Activated T-helper 1 cell treated with anti-CD3 and anti-CD28 coated beads, Interleukin-12 subunit alpha, Interleukin-12 subunit beta, Interleukin-2, Interleukin-4 antibody, amounts not matched to agents 30 ng/mL and 10 ng/mL and 1 ng/mL, durations not matched to agents 14 hours and 24 hours and 36 hours (primary cell): ENCODE measurements around the gene UBA1. TPM values are rescaled to one million over a fixed set of nuclear protein-coding genes. Genes with fewer than 3 reads are reported as not detected.

Experiments used
- DNase-seq: peaks from one replicate; pipeline ENCODE4 v3.0.0; 2021; ENCODE audit warnings: low spot score
- H3K27ac Mint-ChIP-seq: one replicate; pipeline ENCODE4 v1.8.0; 2021; ENCODE audit warnings: mild to moderate bottlenecking, mixed read lengths
- H3K27me3 Mint-ChIP-seq: one replicate; pipeline ENCODE4 v1.8.0; 2022; ENCODE audit warnings: mild to moderate bottlenecking, moderate library complexity, mixed read lengths; ENCODE audit not compliant: insufficient read depth
- H3K36me3 Mint-ChIP-seq: one replicate; pipeline ENCODE4 v1.8.0; 2021; ENCODE audit warnings: low read depth, mixed read lengths
- H3K4me1 Mint-ChIP-seq: one replicate; pipeline ENCODE4 v1.8.0; 2021; ENCODE audit warnings: low read depth, mixed read lengths
- H3K4me3 Mint-ChIP-seq: one replicate; pipeline ENCODE4 v1.8.0; 2021; ENCODE audit warnings: mild to moderate bottlenecking, moderate library complexity, mixed read lengths
- H3K9me3 Mint-ChIP-seq: one replicate; pipeline ENCODE4 v1.8.0; 2021; ENCODE audit warnings: mixed read lengths
- intact Hi-C: fragments of 100-400 bp; cut with micrococcal nuclease; formaldehyde crosslinking; loops from one replicate; pipeline ENCODE4 v1.15.1; 2024
- total RNA-seq: library from RNA; stranded (reverse); gene quantifications from 2 replicates; pipeline ENCODE4 v1.2.3, GENCODE V29; 2022

UBA1 gene
- total RNA-seq, 1 donor from 2014 or later: 221 TPM

DNA sequence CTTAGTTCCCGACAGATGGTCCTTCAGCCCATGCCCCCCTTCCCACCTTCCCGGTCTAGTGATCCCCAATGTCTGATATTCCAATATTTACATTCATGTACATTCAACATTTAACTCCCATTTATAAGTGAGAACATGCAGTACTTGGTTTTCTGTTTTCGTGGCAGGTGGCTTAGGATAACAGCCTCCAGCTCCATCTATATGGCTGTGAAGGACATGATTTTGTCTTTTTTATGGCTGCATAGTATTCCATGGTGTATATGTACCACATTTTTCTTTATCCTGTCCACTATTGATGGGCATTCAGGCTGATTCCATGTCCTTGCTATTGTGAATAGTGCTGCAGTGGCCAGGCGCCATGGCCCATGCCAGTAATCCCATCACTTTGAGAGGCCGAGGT, 34.8 kb upstream of the UBA1 start:
- H3K36me3 Mint-ChIP-seq: peaks cover 15% of the 10 kb centered on the region
- H3K4me1 Mint-ChIP-seq: no peaks in the 10 kb centered on the region
- no peak for DNase-seq
- no peak overlapping the region for H3K27ac Mint-ChIP-seq
- no peak overlapping the region for H3K4me3 Mint-ChIP-seq
- H3K9me3 Mint-ChIP-seq: no peaks in the 10 kb centered on the region
- intact Hi-C loops: no loop called here
- H3K27me3 Mint-ChIP-seq: no peaks in the 10 kb centered on the region

DNA sequence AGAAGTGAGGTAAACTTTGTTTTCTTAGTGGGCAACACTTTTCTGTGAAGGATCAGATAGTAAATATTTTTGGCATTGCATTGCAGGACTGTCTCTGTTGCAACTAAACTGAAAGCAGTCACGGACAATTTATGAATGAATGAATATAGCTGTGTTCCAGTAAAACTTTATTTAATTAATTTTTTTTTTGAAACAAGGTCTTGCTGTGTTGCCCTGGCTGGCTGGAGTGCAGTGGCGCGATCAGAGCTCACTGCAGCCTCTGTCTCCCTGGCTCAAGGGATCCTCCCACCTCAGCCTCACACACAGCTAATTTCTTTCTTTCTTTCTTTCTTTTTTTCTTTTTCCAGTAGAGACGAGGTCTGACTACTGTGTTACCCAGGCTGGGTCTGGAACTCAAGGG, 32.8 kb upstream of the UBA1 start:
- intact Hi-C loops: no loop called here
- H3K27ac Mint-ChIP-seq: no peak overlapping the region
- no peaks in the 10 kb centered on the region for H3K27me3 Mint-ChIP-seq
- no peak overlapping the region for H3K4me3 Mint-ChIP-seq
- H3K9me3 Mint-ChIP-seq: no peaks in the 10 kb centered on the region
- no peaks in the 10 kb centered on the region for H3K4me1 Mint-ChIP-seq
- peaks cover 20% of the 10 kb centered on the region for H3K36me3 Mint-ChIP-seq
- no peak for DNase-seq

DNA sequence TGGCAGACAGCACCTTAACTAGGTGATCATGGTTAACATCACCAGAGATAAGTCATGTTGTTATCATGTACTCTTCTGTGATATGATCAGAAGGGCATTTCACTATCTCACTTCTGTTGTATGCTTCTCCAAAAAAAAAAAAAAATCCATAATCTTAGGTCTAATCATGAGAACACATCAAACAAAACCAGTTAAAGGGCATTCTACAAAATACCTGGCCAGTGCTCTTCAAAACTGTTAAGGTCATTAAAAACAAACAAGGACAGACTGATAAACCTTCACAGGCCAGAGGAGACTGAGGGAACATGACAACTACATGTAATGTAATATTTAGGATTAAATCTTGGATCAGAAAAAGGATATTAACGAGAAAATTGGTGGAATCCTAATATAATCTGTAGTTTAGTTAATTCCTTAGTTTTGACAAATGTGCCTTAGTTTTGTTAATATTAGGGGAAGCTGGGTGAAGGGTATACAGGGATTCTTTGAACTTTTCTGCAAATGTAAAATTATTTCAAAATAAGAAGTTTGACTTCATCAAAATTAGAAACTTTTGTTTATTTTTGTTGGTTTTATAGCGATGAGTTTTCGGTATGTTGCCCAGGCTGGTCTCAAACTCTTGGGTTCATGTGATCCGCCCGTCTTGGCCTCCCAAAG, 30.6 kb upstream of the UBA1 start:
- DNase-seq: no peak
- Mint-ChIP-seq H3K4me3 (no peak overlapping the region), H3K4me1 (no peaks in the 10 kb centered on the region), H3K27ac (no peak overlapping the region), H3K27me3 (no peaks in the 10 kb centered on the region), H3K36me3 (peaks cover 10% of the 10 kb centered on the region), H3K9me3 (no peaks in the 10 kb centered on the region)
- intact Hi-C loops: no loop called here

DNA sequence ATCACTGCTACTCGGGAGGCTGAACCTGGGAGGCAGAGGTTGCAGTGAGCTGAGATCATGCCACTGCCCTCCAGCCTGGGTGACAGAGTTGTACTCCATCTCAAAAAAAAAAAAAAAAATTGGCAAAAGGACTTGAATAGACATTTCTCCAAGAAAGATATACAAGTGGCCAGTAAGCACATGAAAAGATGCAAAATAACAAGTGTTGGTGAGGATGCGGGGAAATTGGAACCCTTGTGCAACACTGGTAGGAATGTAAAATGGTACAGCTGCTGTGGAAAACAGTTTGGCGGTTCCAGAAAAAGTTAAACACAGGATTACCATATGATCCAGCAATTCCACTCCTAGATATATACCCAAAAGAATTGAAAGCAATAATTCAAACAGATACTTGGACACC, 29.2 kb upstream of the UBA1 start:
- H3K4me3 Mint-ChIP-seq: no peak overlapping the region

DNA sequence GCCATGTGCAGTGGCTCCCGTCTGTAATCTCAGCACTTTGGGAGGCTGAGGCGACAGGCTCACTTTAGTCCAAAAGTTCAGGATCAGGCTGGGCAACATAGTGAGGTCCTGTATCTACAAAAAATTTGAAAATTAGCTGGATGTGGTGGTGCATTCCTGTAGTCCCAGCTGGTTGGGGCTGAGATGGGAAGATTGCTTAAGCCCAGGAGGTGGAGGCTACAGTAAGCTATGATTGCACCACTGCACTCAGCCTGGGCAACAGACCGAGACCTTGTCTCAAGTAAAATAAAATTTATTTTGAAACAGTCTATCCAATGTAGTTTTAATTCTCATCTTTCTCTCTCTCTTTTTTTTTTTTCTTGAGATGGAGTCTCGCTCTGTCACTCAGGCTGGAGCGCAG, 27.5 kb upstream of the UBA1 start:
- H3K4me3 Mint-ChIP-seq: no peak overlapping the region
- H3K4me1 Mint-ChIP-seq: no peaks in the 10 kb centered on the region
- peaks cover 14% of the 10 kb centered on the region for H3K36me3 Mint-ChIP-seq
- no peaks in the 10 kb centered on the region for H3K27me3 Mint-ChIP-seq
- intact Hi-C loops: no loop called here
- no peaks in the 10 kb centered on the region for H3K9me3 Mint-ChIP-seq
- no peak overlapping the region for H3K27ac Mint-ChIP-seq
- no peak for DNase-seq

More for the DNA sequence above, 29.2 kb upstream of the UBA1 start:
- H3K27ac Mint-ChIP-seq: no peak overlapping the region
- H3K36me3 Mint-ChIP-seq: peaks cover 12% of the 10 kb centered on the region
- no peak for DNase-seq
- H3K4me1 Mint-ChIP-seq: no peaks in the 10 kb centered on the region
- no peaks in the 10 kb centered on the region for H3K9me3 Mint-ChIP-seq
- intact Hi-C loops: no loop called here
- no peaks in the 10 kb centered on the region for H3K27me3 Mint-ChIP-seq

DNA sequence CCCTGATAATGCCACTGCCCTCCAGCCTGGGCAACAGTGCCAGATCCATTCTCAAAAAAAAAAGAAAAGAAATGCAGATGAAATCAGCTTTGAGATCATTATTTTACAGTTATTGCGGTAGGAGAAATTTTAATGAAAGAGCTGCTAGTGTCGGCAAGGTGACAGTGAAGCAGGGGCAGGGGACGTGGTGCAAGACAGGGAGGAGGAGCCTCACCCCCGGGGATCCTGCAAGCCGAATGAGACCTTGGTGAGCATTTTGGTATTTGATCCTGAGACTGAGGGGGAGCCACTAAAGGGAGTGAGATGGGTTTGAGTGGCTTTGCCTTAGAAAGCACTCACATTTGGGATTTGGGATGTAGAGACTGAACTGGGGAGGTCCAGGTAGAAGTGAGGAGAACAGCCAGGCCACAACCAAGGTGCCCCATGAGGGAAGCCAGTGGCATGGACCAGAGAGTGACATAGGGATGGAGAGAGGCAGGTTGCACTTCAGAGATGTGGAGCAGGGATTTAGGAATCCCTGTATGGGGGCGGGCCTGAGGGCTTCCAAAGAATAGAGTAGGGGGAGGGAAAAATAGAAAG, 25.0 kb upstream of the UBA1 start:
- no peaks in the 10 kb centered on the region for H3K27me3 Mint-ChIP-seq
- no peaks in the 10 kb centered on the region for H3K9me3 Mint-ChIP-seq
- H3K27ac Mint-ChIP-seq: no peak overlapping the region
- DNase-seq: no peak
- no peak overlapping the region for H3K4me3 Mint-ChIP-seq
- H3K36me3 Mint-ChIP-seq: peaks cover 18% of the 10 kb centered on the region
- no peaks in the 10 kb centered on the region for H3K4me1 Mint-ChIP-seq
- intact Hi-C loops: no loop called here

DNA sequence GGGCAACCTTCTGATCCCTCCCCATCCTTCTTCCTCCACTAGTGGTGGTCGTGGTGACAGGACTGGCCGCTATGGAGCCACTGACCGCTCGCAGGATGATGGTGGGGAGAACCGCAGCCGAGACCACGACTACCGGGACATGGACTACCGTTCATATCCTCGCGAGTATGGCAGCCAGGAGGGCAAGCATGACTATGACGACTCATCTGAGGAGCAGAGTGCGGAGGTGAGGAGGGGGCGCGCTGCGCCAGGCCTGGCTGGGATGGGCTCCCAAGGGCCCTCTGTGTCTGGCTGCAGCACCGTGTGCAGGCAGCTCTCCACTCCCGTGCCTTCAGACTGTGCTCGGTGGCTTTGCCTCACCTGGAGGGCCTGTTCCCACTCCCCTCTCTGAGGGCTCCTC, 24.4 kb upstream of the UBA1 start:
- Mint-ChIP-seq H3K4me1 (no peaks in the 10 kb centered on the region), H3K27me3 (no peaks in the 10 kb centered on the region), H3K4me3 (no peak overlapping the region), H3K27ac (no peak overlapping the region), H3K9me3 (no peaks in the 10 kb centered on the region), H3K36me3 (peaks cover 18% of the 10 kb centered on the region)
- DNase-seq: no peak
- intact Hi-C loops: no loop called here

DNA sequence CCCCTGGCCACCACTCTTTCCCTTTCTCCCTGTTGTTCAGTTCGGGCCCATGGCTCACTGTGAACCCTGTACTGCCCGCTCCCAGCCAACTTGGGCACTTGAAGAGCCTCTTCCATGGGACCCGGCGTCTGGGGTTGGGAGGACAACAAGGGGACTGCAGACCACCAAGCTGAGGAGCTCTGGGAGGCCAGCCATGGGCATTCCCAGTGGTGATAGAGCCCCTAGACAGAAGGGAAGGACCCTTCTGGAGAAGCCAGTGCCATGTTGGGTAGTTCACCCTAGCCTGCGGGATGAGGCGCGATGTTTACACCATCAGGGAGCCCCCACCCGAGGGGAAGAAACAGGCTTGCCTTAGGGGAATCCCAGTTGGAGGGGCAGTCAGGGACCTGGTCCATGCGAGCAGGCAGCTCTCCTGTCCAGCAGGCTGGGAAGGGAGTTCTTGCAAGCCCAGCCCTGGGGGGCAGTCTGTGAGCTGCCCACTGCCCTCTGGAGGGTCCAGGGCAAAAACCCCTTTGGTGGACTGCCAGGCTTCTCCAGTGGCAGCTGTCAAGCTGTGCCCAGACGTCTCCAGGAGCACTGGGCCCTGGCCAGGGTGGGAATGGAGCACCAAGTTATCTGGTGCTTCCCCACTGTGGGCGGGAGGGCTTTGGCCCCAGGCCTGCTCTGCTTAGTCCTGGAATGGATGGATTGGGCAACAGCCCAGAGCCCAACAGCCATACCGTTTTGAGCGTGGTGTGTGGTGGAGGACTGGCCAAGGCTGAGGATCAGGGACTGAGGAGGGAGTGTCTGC, 23.7 kb upstream of the UBA1 start:
- intact Hi-C loops: no loop called here
- Mint-ChIP-seq H3K4me1 (no peaks in the 10 kb centered on the region), H3K36me3 (peaks cover 16% of the 10 kb centered on the region), H3K4me3 (no peak overlapping the region), H3K27me3 (no peaks in the 10 kb centered on the region), H3K9me3 (no peaks in the 10 kb centered on the region), H3K27ac (no peak overlapping the region)
- DNase-seq: no peak

DNA sequence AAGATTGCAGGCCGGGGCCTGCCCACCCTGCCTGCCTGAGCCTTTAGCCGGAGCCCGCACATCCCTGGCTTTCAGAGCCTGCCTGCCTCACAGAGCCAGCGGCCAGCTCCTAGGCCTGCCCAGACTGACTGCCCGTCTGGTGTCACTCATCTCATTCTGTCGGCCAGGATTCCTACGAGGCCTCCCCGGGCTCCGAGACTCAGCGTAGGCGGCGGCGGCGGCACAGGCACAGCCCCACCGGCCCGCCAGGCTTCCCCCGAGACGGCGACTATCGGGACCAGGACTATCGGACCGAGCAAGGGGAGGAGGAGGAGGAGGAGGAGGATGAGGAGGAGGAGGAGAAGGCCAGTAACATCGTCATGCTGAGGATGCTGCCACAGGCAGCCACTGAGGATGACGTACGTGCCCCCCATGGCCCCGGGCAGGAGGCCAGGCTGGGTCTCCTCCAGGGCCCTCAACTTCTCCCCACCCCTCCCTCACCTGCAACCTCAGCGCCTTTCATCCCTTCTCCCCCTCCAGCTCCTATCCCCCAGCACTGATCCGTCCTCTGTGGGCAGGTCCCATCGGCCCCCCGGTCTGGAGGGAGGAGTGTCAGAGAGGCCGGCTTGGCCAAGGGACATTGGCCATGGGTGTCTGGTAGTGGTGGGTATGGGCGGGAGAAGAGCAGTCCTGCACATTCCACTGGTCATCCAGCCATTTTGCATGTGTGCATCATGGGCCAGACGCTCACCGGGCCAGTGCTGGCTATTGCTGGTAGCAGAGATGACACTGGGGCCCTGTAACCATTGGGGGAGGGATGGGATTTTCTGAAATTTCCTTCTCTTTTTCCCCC, 22.6 kb upstream of the UBA1 start:
- no peaks in the 10 kb centered on the region for H3K27me3 Mint-ChIP-seq
- H3K4me1 Mint-ChIP-seq: no peaks in the 10 kb centered on the region
- H3K4me3 Mint-ChIP-seq: no peak overlapping the region
- H3K36me3 Mint-ChIP-seq: peaks cover 13% of the 10 kb centered on the region
- H3K27ac Mint-ChIP-seq: no peak overlapping the region
- no peaks in the 10 kb centered on the region for H3K9me3 Mint-ChIP-seq
- intact Hi-C loops: no loop called here
- DNase-seq: no peak

DNA sequence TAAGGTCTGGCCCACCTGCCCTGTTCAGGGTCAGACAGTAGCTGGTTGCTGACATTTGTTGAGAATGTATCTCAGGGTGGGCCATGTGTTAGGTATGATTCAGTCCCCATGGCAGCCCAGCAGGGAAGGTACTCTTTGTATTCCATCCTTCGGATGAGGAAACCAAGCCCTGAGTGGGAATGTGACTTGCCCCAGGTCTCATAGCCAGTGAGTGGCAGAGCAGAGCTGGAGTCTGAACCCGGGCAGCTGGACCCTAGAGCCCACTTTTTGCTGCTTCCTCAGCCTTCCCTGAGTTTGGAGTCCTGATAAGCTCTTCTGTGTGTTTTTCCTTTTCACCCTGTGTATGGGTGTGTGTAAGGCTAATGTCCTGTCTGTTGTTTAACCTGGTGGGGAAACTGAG, 21.6 kb upstream of the UBA1 start:
- H3K27ac Mint-ChIP-seq: no peak overlapping the region
- no peaks in the 10 kb centered on the region for H3K27me3 Mint-ChIP-seq
- H3K9me3 Mint-ChIP-seq: no peaks in the 10 kb centered on the region
- H3K36me3 Mint-ChIP-seq: peaks cover 18% of the 10 kb centered on the region
- H3K4me3 Mint-ChIP-seq: no peak overlapping the region
- intact Hi-C loops: no loop called here
- no peak for DNase-seq
- no peaks in the 10 kb centered on the region for H3K4me1 Mint-ChIP-seq

DNA sequence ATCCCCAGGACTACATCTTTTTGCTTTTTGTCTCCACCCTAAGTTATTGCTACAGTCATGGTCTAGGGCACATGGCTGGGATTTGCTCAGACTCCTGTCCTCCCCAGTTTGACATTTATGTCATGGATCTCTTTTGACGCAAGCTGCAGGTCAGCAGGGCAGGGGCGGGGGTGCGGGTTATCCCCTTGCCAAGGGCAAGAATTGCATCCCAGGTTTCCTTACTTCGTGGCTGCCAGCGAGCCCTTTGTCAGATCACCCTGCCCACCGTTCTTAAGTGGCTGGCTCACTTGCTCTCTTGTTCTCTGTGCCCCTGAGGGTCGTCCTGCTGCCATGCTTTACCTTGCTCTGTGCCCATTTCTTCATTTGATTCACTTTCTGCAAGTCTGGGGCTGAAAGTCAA, 21.1 kb upstream of the UBA1 start:
- H3K4me1 Mint-ChIP-seq: no peaks in the 10 kb centered on the region
- peaks cover 18% of the 10 kb centered on the region for H3K36me3 Mint-ChIP-seq
- intact Hi-C loops: no loop called here
- no peak overlapping the region for H3K4me3 Mint-ChIP-seq
- H3K9me3 Mint-ChIP-seq: no peaks in the 10 kb centered on the region
- no peak overlapping the region for H3K27ac Mint-ChIP-seq
- H3K27me3 Mint-ChIP-seq: no peaks in the 10 kb centered on the region
- no peak for DNase-seq

DNA sequence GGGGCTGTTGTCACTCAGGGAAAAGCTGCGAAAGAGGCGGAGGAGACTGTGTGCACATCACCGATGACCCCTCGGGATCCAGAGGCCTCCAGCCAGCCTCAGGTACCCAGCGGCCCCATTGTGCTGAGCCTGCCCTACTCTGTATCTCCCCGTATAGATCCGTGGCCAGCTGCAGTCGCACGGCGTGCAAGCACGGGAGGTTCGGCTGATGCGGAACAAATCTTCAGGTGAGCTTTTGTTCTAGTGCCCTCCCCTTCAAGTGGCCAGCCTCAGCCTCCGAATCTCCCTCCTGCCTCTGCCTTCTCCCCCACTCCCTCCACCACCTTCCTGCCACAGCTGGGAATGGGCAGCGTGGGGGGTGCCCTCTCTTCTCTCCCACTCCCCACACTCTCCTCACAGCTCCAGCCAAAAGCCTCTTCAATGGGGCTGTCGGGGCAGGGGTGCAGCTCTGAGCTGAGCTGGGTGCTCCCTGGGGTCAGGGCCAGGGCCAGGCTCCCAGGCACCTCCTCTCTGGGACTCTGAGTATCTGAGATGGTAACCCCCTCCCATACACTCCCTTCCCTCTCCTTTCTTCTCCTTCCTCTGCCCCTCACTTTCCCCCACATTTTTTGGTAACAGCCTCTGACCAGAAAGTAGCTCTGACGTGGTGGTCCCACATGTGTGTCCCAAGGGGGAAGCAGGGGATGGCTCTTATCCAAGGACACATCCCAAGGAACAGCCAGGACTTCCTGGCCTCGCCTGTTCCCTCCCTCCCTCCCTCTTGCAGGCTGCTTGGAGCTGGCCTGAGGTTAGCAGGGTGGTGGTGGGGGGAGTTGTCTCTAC, 20.4 kb upstream of the UBA1 start:
- no peaks in the 10 kb centered on the region for H3K27me3 Mint-ChIP-seq
- intact Hi-C loops: no loop called here
- H3K4me3 Mint-ChIP-seq: no peak overlapping the region
- no peaks in the 10 kb centered on the region for H3K4me1 Mint-ChIP-seq
- DNase-seq: no peak
- H3K36me3 Mint-ChIP-seq: peaks cover 21% of the 10 kb centered on the region
- no peaks in the 10 kb centered on the region for H3K9me3 Mint-ChIP-seq
- no peak overlapping the region for H3K27ac Mint-ChIP-seq
